Measurements from ENCODE around the gene GPR39.

Gene GPR39

GRCh38 chr2:132416723-132417395 is at the start of gene GPR39:
GPR39 (plus strand) TSS chr2:132416805.
- DNase-seq (ENCODE audit: low spot score) = no peak
- no peak for TF ChIP-seq CTCF (IDR thresholded peaks at IDR 0.05; ENCODE audit: extremely low read depth, missing control alignments)

- no peak for TF ChIP-seq CTCF (IDR thresholded peaks at IDR 0.05; ENCODE audit: extremely low read depth, missing control alignments)
- no peak for DNase-seq (ENCODE audit: low spot score)
Observed at GRCh38 chr2:132368191-132368590, 48.4 kb upstream of the GPR39 start.

- no peak for TF ChIP-seq CTCF (IDR thresholded peaks at IDR 0.05; ENCODE audit: extremely low read depth, missing control alignments)
- DNase-seq (ENCODE audit: low spot score) = no peak
Observed at GRCh38 chr2:132372276-132372675, 44.3 kb upstream of the GPR39 start.

- no peak for DNase-seq (ENCODE audit: low spot score)
- TF ChIP-seq CTCF (IDR thresholded peaks at IDR 0.05; ENCODE audit: extremely low read depth, missing control alignments) = no peak
Observed at GRCh38 chr2:132373391-132374135, 43.0 kb upstream of the GPR39 start.

- no peak for DNase-seq (ENCODE audit: low spot score)
- TF ChIP-seq CTCF (IDR thresholded peaks at IDR 0.05; ENCODE audit: extremely low read depth, missing control alignments) = no peak
Observed at GRCh38 chr2:132374151-132374550, 42.5 kb upstream of the GPR39 start.

GRCh38 chr2:132374551-132374950 is 42.1 kb upstream of the GPR39 start:
- DNase-seq (ENCODE audit: low spot score) = no peak
- no peak for TF ChIP-seq CTCF (IDR thresholded peaks at IDR 0.05; ENCODE audit: extremely low read depth, missing control alignments)

GRCh38 chr2:132374961-132375360 is 41.6 kb upstream of the GPR39 start:
- DNase-seq (ENCODE audit: low spot score) = no peak
- no peak for TF ChIP-seq CTCF (IDR thresholded peaks at IDR 0.05; ENCODE audit: extremely low read depth, missing control alignments)
